Testis (tissue), 3 donors: Measurements from ENCODE around the gene TMEM184B. TPM values are rescaled to one million over a fixed set of nuclear protein-coding genes. Genes with fewer than 3 reads are reported as not detected.

ENCODE experiments used
- DNase-seq: peaks from one replicate; pipeline ENCODE4 v3.0.0-alpha.2; 2019
- H3K27ac ChIP-seq, 2 donors: fragments of 200-600 bp; sonication (generic); one replicate each; pipeline ENCODE4 v1.5.1; 2019
- H3K27me3 ChIP-seq: fragments of 200-600 bp; sonication (generic); one replicate; pipeline ENCODE4 v1.5.1; 2019
- H3K36me3 ChIP-seq: fragments of 200-600 bp; sonication (generic); one replicate; pipeline ENCODE4 v1.5.1; 2017; ENCODE audit warnings: low read depth; ENCODE audit errors: missing control alignments
- H3K4me1 ChIP-seq: fragments of 200-600 bp; sonication (generic); one replicate; pipeline ENCODE4 v1.5.1; 2019
- H3K4me3 ChIP-seq, 2 donors: fragments of 200-600 bp; sonication (generic); one replicate each; pipeline ENCODE4 v1.5.1; 2017 to 2019
- H3K9me3 ChIP-seq: fragments of 200-600 bp; sonication (generic); one replicate; pipeline ENCODE4 v1.5.1; 2017
- POLR2A ChIP-seq: fragments of 450-650 bp; IDR thresholded peaks from one replicate; pipeline ENCODE4 v1.6.1; 2017; ENCODE audit warnings: antibody characterized with exemption, mild to moderate bottlenecking, moderate library complexity
- WGBS, 2 donors: methylation state at CpG; one replicate each; pipeline ENCODE4 v1.1.5; 2018; 5-methylcytosine and 5-hydroxymethylcytosine counted together
- intact Hi-C: fragments of 100-400 bp; cut with DNase I; formaldehyde crosslinking; loops from one replicate; pipeline ENCODE4 v1.15.1; 2023; ENCODE audit warnings: low total_unique reads
- polyA plus RNA-seq: library from polyadenylated mRNA; stranded (reverse); fragments of 350-450 nt; fragmentation: Illumina TruSeq; extraction: RNeasy Lipid Tissue Mini Kit (QIAGEN cat#74804); gene quantifications from one replicate; pipeline ENCODE4 v1.2.3, GENCODE V29; 2014; ENCODE audit warnings: low read depth, low replicate concordance; ENCODE audit not compliant: insufficient read depth
- total RNA-seq, 2 donors: library from RNA; depleted of rRNA; stranded (reverse); fragments of >200 nt; gene quantifications; one replicate each; pipeline ENCODE4 v1.2.3, GENCODE V29; 2016
- TF ChIP-seq, protein P1 (sequence below), 3 experiments: fragments of 450-650 bp in 2 of 3; fragments of 200-600 bp in 1 of 3; sonication (generic) in 1 of 3; IDR thresholded peaks; one replicate each; pipeline ENCODE4 v1.5.1; 2016 to 2019; ENCODE audit warnings: antibody characterized with exemption in 3 of 3, mild to moderate bottlenecking in 2 of 3, moderate library complexity in 1 of 3

Gene TMEM184B
- total and polyA plus RNA-seq, 3 donors from 2014 or later, result 25.2 to 66.5 (median 35.4) TPM

DNA sequence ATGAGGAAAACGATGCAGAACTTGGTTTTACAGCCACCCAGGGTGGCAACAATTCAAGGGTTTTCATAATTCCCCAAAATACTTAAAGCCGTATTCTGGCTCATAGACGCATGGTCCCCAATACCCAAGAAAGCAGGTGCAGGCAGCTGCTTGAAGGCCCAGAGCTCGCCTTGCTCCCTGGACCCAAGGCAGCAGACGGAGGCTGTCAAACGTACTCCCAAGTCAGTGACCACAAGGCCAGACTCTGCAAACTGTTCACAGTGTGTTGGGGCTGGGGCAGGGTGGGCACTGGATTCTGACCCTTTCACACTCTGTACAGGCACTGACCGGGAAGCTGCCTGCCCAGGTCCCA, 21.5 kb downstream of the TMEM184B start:
- no peaks in the 10 kb centered on the region for H3K27me3 ChIP-seq
- TF ChIP-seq, protein P1, sequence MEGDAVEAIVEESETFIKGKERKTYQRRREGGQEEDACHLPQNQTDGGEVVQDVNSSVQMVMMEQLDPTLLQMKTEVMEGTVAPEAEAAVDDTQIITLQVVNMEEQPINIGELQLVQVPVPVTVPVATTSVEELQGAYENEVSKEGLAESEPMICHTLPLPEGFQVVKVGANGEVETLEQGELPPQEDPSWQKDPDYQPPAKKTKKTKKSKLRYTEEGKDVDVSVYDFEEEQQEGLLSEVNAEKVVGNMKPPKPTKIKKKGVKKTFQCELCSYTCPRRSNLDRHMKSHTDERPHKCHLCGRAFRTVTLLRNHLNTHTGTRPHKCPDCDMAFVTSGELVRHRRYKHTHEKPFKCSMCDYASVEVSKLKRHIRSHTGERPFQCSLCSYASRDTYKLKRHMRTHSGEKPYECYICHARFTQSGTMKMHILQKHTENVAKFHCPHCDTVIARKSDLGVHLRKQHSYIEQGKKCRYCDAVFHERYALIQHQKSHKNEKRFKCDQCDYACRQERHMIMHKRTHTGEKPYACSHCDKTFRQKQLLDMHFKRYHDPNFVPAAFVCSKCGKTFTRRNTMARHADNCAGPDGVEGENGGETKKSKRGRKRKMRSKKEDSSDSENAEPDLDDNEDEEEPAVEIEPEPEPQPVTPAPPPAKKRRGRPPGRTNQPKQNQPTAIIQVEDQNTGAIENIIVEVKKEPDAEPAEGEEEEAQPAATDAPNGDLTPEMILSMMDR (IDR thresholded peaks at IDR 0.05), result no peak
- no peak for TF ChIP-seq POLR2A
- no peak overlapping the region for H3K27ac ChIP-seq
- intact Hi-C loops, result no loop called here
- no peaks in the 10 kb centered on the region for H3K9me3 ChIP-seq
- H3K4me3 ChIP-seq, result no peak overlapping the region
- peaks cover 12% of the 10 kb centered on the region for H3K4me1 ChIP-seq
- 78 to 81% methylated on average over 7 of the region's 7 CpGs for WGBS, 2 donors
- no peaks in the 10 kb centered on the region for H3K36me3 ChIP-seq
- DNase-seq, result no peak

DNA sequence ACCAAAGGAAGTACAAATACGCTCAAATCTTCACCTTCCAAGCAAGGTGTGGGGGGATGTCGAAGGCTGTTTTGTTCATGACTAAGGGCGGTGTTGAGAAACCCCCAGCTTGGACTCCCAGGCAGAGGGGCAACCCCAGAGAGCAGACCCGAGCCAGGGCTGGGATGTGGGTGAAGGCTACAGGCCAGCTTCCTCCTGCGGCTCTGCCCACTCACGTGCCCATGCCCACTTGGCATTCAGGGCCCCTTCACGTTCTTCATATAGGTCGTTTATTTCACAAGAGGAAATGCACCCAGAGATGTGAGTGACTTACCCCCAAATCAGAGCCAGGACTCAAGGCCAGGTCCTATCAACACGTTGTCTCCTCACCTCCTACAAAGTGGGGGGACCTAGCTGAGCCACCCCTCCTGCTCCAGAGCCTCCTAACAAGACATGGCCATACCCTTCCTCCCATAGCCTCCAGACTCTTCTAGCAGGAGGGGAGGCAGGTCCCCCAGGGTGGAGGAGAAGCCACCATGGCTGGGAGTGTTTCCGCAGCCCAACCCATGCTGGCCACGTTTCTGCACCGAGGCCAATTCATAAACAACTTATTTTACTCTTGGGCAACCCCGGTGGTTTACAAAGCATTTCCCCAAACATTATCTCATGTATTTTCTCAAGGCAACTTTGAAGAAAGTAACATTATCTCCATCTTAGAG, 22.0 kb downstream of the TMEM184B start:
- H3K4me3 ChIP-seq, result no peak overlapping the region
- H3K27me3 ChIP-seq, result no peaks in the 10 kb centered on the region
- H3K9me3 ChIP-seq, result no peaks in the 10 kb centered on the region
- 84% methylated on average over 13 of the region's 13 CpGs for WGBS, 2 donors
- H3K4me1 ChIP-seq, result peaks cover 12% of the 10 kb centered on the region
- intact Hi-C loops, result no loop called here
- no peak for DNase-seq
- TF ChIP-seq, protein P1 (IDR thresholded peaks at IDR 0.05), result no peak
- TF ChIP-seq POLR2A, result no peak
- no peaks in the 10 kb centered on the region for H3K36me3 ChIP-seq
- H3K27ac ChIP-seq, result no peak overlapping the region

DNA sequence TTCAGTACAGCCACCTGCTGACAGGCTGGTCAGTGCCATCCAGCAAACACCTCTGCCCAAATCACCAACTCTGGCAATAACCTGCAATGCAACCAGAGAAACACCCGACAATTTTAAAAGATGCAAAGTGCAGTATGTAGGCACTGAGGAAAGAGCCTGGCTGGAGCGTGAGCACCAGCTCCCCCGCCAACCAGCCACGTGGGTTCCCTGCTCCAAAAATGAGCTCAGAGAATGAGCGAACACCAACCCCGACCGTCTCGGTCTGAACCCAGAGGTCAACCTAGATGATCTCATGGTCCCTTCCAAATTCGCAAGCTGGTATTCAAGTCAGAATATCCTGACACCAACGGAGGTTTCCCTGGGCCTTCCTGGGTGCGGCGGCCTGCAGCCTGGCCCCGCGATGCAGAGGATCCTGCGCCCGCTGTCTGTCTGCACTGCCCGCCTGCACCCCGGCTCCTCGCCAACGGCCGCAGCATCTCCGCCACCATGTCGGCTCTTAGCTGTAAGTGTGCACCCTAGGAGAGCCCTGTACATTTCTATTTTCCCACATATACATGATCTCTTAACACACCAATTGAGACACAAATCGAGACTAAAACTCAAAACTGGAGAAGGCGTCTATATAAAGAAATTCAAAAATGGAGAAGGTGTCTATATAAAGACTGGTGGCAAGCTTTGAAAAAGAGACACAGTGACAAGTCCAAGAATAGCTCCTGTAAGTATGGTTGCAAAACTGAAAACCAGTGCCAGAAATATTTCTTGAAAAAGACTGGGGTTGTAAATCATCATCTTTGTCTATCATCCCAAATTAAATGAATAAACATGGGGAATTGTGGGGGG, 22.8 kb downstream of the TMEM184B start:
- intact Hi-C loops, result no loop called here
- Histone ChIP-seq H3K4me3 (no peak overlapping the region), H3K4me1 (peaks cover 12% of the 10 kb centered on the region), H3K9me3 (no peaks in the 10 kb centered on the region), H3K27ac (no peak overlapping the region), H3K27me3 (no peaks in the 10 kb centered on the region), H3K36me3 (no peaks in the 10 kb centered on the region)
- TF ChIP-seq, protein P1 (IDR thresholded peaks at IDR 0.05), result no peak
- TF ChIP-seq POLR2A, result no peak
- DNase-seq, result no peak
- WGBS, 2 donors, result 92 to 94% methylated on average over 25 of the region's 25 CpGs

DNA sequence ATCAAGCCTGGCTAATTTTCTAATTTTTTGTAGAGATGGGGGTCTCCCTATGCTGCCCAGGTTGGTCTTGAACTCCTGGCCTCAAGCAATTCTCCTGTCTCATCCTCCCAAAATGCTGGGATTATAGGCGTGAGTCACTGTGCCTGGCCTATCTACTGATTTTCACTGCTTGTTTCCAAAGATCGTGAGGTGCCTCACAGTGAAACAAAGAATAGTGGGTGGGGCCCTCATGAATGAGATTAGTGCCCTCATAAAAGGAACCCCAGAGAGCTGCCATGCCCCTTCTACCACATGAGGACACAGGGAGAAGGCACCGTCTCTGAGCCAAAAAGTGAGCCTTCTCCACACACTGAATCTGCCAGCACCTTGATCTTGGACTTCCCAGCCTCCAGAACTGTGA, 23.5 kb downstream of the TMEM184B start:
- Histone ChIP-seq H3K36me3 (no peaks in the 10 kb centered on the region), H3K27ac (no peak overlapping the region)

More for the DNA sequence above, 23.5 kb downstream of the TMEM184B start:
- intact Hi-C loops, result no loop called here
- H3K27me3 ChIP-seq, result no peaks in the 10 kb centered on the region
- H3K4me1 ChIP-seq, result peaks cover 12% of the 10 kb centered on the region
- no peak overlapping the region for H3K4me3 ChIP-seq
- TF ChIP-seq, protein P1 (IDR thresholded peaks at IDR 0.05), result no peak
- TF ChIP-seq POLR2A, result no peak
- no peak for DNase-seq
- 100% methylated on average over 3 of the region's 3 CpGs for WGBS, 2 donors
- no peaks in the 10 kb centered on the region for H3K9me3 ChIP-seq
